GM12878 (cell line): ENCODE measurements around the gene EMP2. TPM values are rescaled to one million over a fixed set of nuclear protein-coding genes. Genes with fewer than 3 reads are reported as not detected.

ENCODE experiments used
- ATAC-seq: fragments of 200-7000 bp; cut with Tn5 transposase; 3 replicates; pipeline ENCODE4 v1.9.1; 2020; ENCODE audit warnings: mild to moderate bottlenecking, moderate library complexity
- BruUV-seq: library from RNA; stranded (reverse); fragments of 400-500 nt; replicated peaks from 2 replicates; lab custom pipeline; 2021; lab: Mats Ljungman, UMichigan
- CTCF ChIA-PET: fragments of 300-600 bp; sonication (Branson Sonifier 250); formaldehyde crosslinking; extraction: SDS; loops from one replicate; lab custom pipeline; 2021; ENCODE audit warnings: inconsistent platforms; lab: Yijun Ruan, JAX
- POLR2A ChIA-PET: fragments of 350-600 bp; formaldehyde crosslinking; extraction: SDS; loops from one replicate; lab custom pipeline; 2021; ENCODE audit warnings: inconsistent platforms; lab: Charles Lee
- RAD21 ChIA-PET: fragments of 300-600 bp; sonication (Branson Sonifier 250); formaldehyde crosslinking; loops from one replicate; lab custom pipeline; 2023; ENCODE audit warnings: antibody characterized with exemption; ENCODE audit not compliant: unreplicated experiment; lab: Charles Lee
- SMC1A ChIA-PET: fragments of 300-600 bp; sonication (Branson Sonifier 250); formaldehyde crosslinking; loops from one replicate; lab custom pipeline; 2023; ENCODE audit not compliant: unreplicated experiment, uncharacterized antibody; lab: Charles Lee
- DNase-seq: peaks from one replicate; pipeline ENCODE4 v3.0.0-alpha.2; 2011; ENCODE audit warnings: low read depth, low spot score
- FAIRE-seq: peaks from 3 replicates; lab custom pipeline; 2011; peaks lifted over from hg19 to GRCh38; lab: Jason Lieb, UNC
- H2AFZ ChIP-seq: 2 replicates; pipeline ENCODE4 v1.6.0; 2011; ENCODE audit warnings: low read depth, low read length, control low read depth; ENCODE audit not compliant: control insufficient read depth
- H3K27ac ChIP-seq: 2 replicates; pipeline ENCODE4 v1.5.1; 2011; ENCODE audit warnings: control low read depth; ENCODE audit not compliant: control insufficient read depth, insufficient read depth
- H3K27me3 ChIP-seq, 2 experiments: replicated peaks in 1 of 2; 2 replicates each; pipeline versions ENCODE4 v1.6.0 to v1.6.1; 2011; ENCODE audit warnings: low read length in 1 of 2; ENCODE audit not compliant: control insufficient read depth in 2 of 2, insufficient read depth in 2 of 2
- H3K36me3 ChIP-seq, 2 experiments: 2 replicates each; pipeline ENCODE4 v1.5.1; 2011; ENCODE audit warnings: low read length in 1 of 2; ENCODE audit not compliant: control insufficient read depth in 2 of 2, insufficient read depth in 2 of 2
- H3K4me1 ChIP-seq: 2 replicates; pipeline ENCODE4 v1.6.1; 2011; ENCODE audit warnings: mild to moderate bottlenecking, low read length, moderate library complexity, mixed read lengths; ENCODE audit not compliant: control insufficient read depth, insufficient read depth
- H3K4me2 ChIP-seq: 2 replicates; pipeline ENCODE4 v1.6.0; 2011; ENCODE audit warnings: control low read depth; ENCODE audit not compliant: control insufficient read depth, insufficient read depth
- H3K4me3 ChIP-seq: fragments of 200-600 bp; sonication (generic); 2 replicates; pipeline ENCODE4 v1.5.1; 2016
- H3K79me2 ChIP-seq: 2 replicates; pipeline ENCODE4 v1.6.0; 2011; ENCODE audit warnings: low read length; ENCODE audit not compliant: control insufficient read depth, insufficient read depth
- H3K9ac ChIP-seq: 2 replicates; pipeline ENCODE4 v1.8.0; 2011; ENCODE audit warnings: low read length, control low read depth, mixed read lengths; ENCODE audit not compliant: control insufficient read depth, insufficient read depth
- H3K9me3 ChIP-seq: replicated peaks from 3 replicates; pipeline ENCODE4 v1.5.1; 2011; ENCODE audit warnings: mild to moderate bottlenecking, low read length; ENCODE audit not compliant: control insufficient read depth, insufficient read depth
- H4K20me1 ChIP-seq: 2 replicates; pipeline ENCODE4 v1.6.0; 2011; ENCODE audit not compliant: control insufficient read depth, insufficient read depth
- ASH2L ChIP-seq: fragments of 300-600, 200-600 bp; sonication (generic); IDR thresholded peaks from 2 replicates; pipeline ENCODE4 v1.6.1; 2017; ENCODE audit warnings: low read depth, mild to moderate bottlenecking, borderline replicate concordance
- BHLHE40 ChIP-seq, 2 experiments: fragments of 450-650 bp in 1 of 2; IDR thresholded peaks; 2 replicates each; pipeline ENCODE4 v1.6.1; 2011 to 2017; ENCODE audit warnings: low read depth in 2 of 2, borderline replicate concordance in 1 of 2, improper control_type of control experiment in 1 of 2, low read length in 1 of 2, mild to moderate bottlenecking in 1 of 2
- EED ChIP-seq: sonication (generic); IDR thresholded peaks from 2 replicates; pipeline ENCODE4 v1.6.1; 2016; ENCODE audit warnings: antibody characterized with exemption, low read depth
- JUNB ChIP-seq: IDR thresholded peaks from 2 replicates; pipeline ENCODE4 v1.6.1; 2016; ENCODE audit warnings: antibody characterized with exemption, mild to moderate bottlenecking
- MYC ChIP-seq: IDR thresholded peaks from 2 replicates; pipeline ENCODE4 v1.6.1; 2011; ENCODE audit warnings: mild to moderate bottlenecking, low read length, moderate library complexity, inconsistent platforms; ENCODE audit not compliant: insufficient read depth, insufficient replicate concordance, insufficient read length, severe bottlenecking
- PAX5 ChIP-seq: IDR thresholded peaks from 2 replicates; pipeline ENCODE4 v1.6.1; 2011; ENCODE audit warnings: low read depth, low read length, borderline replicate concordance
- RAD21 ChIP-seq: IDR thresholded peaks from 2 replicates; pipeline ENCODE4 v1.6.1; 2011; ENCODE audit warnings: mild to moderate bottlenecking, low read depth, low read length, moderate library complexity; ENCODE audit not compliant: insufficient read depth
- SIN3A ChIP-seq: IDR thresholded peaks from 2 replicates; pipeline ENCODE4 v1.6.1; 2012; ENCODE audit warnings: low read depth, low read length, improper control_type of control experiment
- SPI1 ChIP-seq: IDR thresholded peaks from 2 replicates; pipeline ENCODE4 v1.6.1; 2011; ENCODE audit warnings: low read depth, mild to moderate bottlenecking, low read length, moderate library complexity, borderline replicate concordance; ENCODE audit not compliant: insufficient read depth
- SREBF2 ChIP-seq: IDR thresholded peaks from 2 replicates; pipeline ENCODE4 v1.6.1; 2012; ENCODE audit warnings: mild to moderate bottlenecking, low read length
- ZNF622 ChIP-seq: fragments of 450-650 bp; IDR thresholded peaks from 2 replicates; pipeline ENCODE4 v1.6.1; 2017; ENCODE audit warnings: mild to moderate bottlenecking, inconsistent platforms
- WGBS: methylation state at CpG from one replicate; pipeline ENCODE4 v1.1.6; 2016; ENCODE audit warnings: low lambda C conversion rate; ENCODE audit not compliant: insufficient replicate concordance, insufficient coverage; ENCODE audit errors: missing lambda C conversion rate; 5-methylcytosine and 5-hydroxymethylcytosine counted together
- in situ Hi-C: fragments of 300-500 bp; cut with MboI; formaldehyde crosslinking; loops from 9 replicates; pipeline ENCODE4 v1.14.3; 2018; ENCODE audit warnings: mixed read lengths
- intact Hi-C: fragments of 100-400 bp; cut with micrococcal nuclease; formaldehyde crosslinking; loops from one replicate; pipeline ENCODE4 v1.14.2; 2022; ENCODE audit not compliant: unreplicated experiment
- polyA plus RNA-seq, 11 experiments: library from polyadenylated mRNA; depleted of rRNA in 4 of 11; unstranded in 6 of 11; stranded (reverse) in 5 of 11; fragments of >200 nt; fragmentation: Nextera tagmentation in 4 of 11; fragmentation: Illumina TruSeq in 1 of 11; extraction: Ambion mirVana in 4 of 11; extraction: Trizol in 1 of 11; gene quantifications; 1 replicate in 1 of 11; 2 replicates in 10 of 11; pipeline versions ENCODE4 v1.2.1 to v1.2.3, GENCODE V29; 2011 to 2016; ENCODE audit warnings: inconsistent platforms in 2 of 11, missing spikeins in 2 of 11, low read depth in 1 of 11
- total RNA-seq, 4 experiments: library from RNA; depleted of rRNA in 3 of 4; stranded (reverse); fragments of >200 nt in 3 of 4; fragmentation: Illumina TruSeq in 1 of 4; extraction: Trizol in 1 of 4; gene quantifications; 2 replicates each; pipeline versions ENCODE4 v1.2.1 to v1.2.3, GENCODE V29; 2013 to 2021
- TF ChIP-seq, protein P1 (sequence below), 3 experiments: IDR thresholded peaks in 2 of 3; conservative IDR thresholded peaks in 1 of 3; 2 replicates each; pipeline ENCODE4 v1.5.1; 2011; ENCODE audit warnings: low read depth in 3 of 3, low read length in 3 of 3, mild to moderate bottlenecking in 3 of 3, control low read depth in 2 of 3, moderate library complexity in 2 of 3, inconsistent platforms in 1 of 3, mixed read lengths in 1 of 3; ENCODE audit not compliant: control insufficient read depth in 2 of 3, insufficient read depth in 1 of 3; ENCODE audit errors: extremely low read depth in 1 of 3
- TF ChIP-seq, protein P2 (sequence below): fragments of 450-650 bp; IDR thresholded peaks from 2 replicates; pipeline ENCODE4 v1.6.1; 2014; ENCODE audit warnings: mild to moderate bottlenecking
- TF ChIP-seq, protein P3 (sequence below): fragments of 150-350 bp; IDR thresholded peaks from 2 replicates; pipeline ENCODE4 v1.6.1; 2014; ENCODE audit warnings: mild to moderate bottlenecking, low read depth, low read length
- TF ChIP-seq, protein P4 (sequence below): fragments of 450-650 bp; IDR thresholded peaks from 2 replicates; pipeline ENCODE4 v1.6.1; 2017; ENCODE audit warnings: mild to moderate bottlenecking, low read depth, inconsistent platforms; ENCODE audit not compliant: poor library complexity, severe bottlenecking

Gene EMP2
- total and polyA plus RNA-seq, 10 of the 15 experiments (the other 5 are each of a cell fraction or from before 2014, with no cell fraction given), result 0.41 to 10.4 (median 3.8) TPM

- TF ChIP-seq, protein P1, sequence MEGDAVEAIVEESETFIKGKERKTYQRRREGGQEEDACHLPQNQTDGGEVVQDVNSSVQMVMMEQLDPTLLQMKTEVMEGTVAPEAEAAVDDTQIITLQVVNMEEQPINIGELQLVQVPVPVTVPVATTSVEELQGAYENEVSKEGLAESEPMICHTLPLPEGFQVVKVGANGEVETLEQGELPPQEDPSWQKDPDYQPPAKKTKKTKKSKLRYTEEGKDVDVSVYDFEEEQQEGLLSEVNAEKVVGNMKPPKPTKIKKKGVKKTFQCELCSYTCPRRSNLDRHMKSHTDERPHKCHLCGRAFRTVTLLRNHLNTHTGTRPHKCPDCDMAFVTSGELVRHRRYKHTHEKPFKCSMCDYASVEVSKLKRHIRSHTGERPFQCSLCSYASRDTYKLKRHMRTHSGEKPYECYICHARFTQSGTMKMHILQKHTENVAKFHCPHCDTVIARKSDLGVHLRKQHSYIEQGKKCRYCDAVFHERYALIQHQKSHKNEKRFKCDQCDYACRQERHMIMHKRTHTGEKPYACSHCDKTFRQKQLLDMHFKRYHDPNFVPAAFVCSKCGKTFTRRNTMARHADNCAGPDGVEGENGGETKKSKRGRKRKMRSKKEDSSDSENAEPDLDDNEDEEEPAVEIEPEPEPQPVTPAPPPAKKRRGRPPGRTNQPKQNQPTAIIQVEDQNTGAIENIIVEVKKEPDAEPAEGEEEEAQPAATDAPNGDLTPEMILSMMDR (IDR thresholded peaks at IDR 0.05 in 2 of 3, conservative IDR thresholded peaks at IDR 0.05 in 1 of 3; ENCODE audit: control insufficient read depth in 2 of 3, extremely low read depth in 1 of 3, insufficient read depth in 1 of 3, low read depth in 3 of 3, low read length in 3 of 3), result peak; percentile 13 to 33 (median 30); a peak in 4 of 6 replicates
Observed at GRCh38 chr16:10566613-10567012, 13.8 kb downstream of the EMP2 start (continued).

DNA sequence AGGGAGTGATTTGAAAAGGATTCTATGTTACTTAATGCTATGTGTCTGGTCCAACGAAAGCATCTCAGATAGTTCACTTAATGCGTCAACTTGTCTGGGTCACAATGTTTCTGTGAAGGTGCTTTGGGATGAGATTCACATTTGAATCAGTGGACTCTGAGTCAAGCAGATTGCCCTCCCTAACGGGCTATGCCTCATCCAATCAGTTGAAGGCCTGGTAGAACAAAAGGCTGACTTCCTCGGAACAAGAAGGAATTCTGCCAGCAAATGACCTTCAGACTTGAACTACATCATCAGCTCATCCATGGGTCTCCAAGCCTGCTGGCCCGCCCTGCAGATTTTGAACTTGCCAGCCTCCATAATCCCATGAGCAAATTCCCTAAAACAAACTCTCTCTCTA is 15.2 kb downstream of the EMP2 start:
- RAD21 ChIA-PET, result no interaction called here
- no peak for DNase-seq
- no peaks in the 10 kb centered on the region for H3K79me2 ChIP-seq
- peaks cover 0 to 5% of the 10 kb centered on the region in 2 experiments; a peak in 1 of 4 replicates for H3K27me3 ChIP-seq
- no peak overlapping the region for H3K4me3 ChIP-seq
- intact Hi-C loops, result no loop called here
- in situ Hi-C loops, result no loop called here
- FAIRE-seq, result no peak
- 33% methylated on average over 5 of the region's 5 CpGs for WGBS
- no peak overlapping the region for H3K27ac ChIP-seq
- no peak overlapping the region for H2AFZ ChIP-seq
- H3K36me3 ChIP-seq, result no peaks in the 10 kb centered on the region
- H3K9ac ChIP-seq, result no peak overlapping the region
- H4K20me1 ChIP-seq, result no peaks in the 10 kb centered on the region
- CTCF ChIA-PET, result interaction anchor here (3.8 kb wide), 1 partner anchor 172 kb away, joined by 14 read pairs; no protein-coding TSS in a partner anchor
- TF ChIP-seq SPI1 (no peak), SREBF2 (no peak), ZNF622 (no peak), MYC (no peak), EED (no peak), PAX5 (no peak), BHLHE40 (IDR thresholded peaks at IDR 0.05; ENCODE audit: borderline replicate concordance in 1 of 2, low read depth in 2 of 2, low read length in 1 of 2) (no peak), ASH2L (no peak), SIN3A (no peak), JUNB (no peak), RAD21 (no peak)
- TF ChIP-seq, protein P2, sequence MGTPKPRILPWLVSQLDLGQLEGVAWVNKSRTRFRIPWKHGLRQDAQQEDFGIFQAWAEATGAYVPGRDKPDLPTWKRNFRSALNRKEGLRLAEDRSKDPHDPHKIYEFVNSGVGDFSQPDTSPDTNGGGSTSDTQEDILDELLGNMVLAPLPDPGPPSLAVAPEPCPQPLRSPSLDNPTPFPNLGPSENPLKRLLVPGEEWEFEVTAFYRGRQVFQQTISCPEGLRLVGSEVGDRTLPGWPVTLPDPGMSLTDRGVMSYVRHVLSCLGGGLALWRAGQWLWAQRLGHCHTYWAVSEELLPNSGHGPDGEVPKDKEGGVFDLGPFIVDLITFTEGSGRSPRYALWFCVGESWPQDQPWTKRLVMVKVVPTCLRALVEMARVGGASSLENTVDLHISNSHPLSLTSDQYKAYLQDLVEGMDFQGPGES, result no peak
- TF ChIP-seq, protein P3, sequence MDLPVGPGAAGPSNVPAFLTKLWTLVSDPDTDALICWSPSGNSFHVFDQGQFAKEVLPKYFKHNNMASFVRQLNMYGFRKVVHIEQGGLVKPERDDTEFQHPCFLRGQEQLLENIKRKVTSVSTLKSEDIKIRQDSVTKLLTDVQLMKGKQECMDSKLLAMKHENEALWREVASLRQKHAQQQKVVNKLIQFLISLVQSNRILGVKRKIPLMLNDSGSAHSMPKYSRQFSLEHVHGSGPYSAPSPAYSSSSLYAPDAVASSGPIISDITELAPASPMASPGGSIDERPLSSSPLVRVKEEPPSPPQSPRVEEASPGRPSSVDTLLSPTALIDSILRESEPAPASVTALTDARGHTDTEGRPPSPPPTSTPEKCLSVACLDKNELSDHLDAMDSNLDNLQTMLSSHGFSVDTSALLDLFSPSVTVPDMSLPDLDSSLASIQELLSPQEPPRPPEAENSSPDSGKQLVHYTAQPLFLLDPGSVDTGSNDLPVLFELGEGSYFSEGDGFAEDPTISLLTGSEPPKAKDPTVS, result no peak
- TF ChIP-seq, protein P4, sequence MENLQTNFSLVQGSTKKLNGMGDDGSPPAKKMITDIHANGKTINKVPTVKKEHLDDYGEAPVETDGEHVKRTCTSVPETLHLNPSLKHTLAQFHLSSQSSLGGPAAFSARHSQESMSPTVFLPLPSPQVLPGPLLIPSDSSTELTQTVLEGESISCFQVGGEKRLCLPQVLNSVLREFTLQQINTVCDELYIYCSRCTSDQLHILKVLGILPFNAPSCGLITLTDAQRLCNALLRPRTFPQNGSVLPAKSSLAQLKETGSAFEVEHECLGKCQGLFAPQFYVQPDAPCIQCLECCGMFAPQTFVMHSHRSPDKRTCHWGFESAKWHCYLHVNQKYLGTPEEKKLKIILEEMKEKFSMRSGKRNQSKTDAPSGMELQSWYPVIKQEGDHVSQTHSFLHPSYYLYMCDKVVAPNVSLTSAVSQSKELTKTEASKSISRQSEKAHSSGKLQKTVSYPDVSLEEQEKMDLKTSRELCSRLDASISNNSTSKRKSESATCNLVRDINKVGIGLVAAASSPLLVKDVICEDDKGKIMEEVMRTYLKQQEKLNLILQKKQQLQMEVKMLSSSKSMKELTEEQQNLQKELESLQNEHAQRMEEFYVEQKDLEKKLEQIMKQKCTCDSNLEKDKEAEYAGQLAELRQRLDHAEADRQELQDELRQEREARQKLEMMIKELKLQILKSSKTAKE, result no peak
- no TSS peak for BruUV-seq
- no peaks in the 10 kb centered on the region for H3K4me1 ChIP-seq
- peaks cover 4% of the 10 kb centered on the region; the same call in 2 of the 3 replicates for H3K9me3 ChIP-seq
- POLR2A ChIA-PET, result no interaction called here
- H3K4me2 ChIP-seq, result no peak overlapping the region
- SMC1A ChIA-PET, result interaction anchor here (1.6 to 2.4 kb wide), 2 partner anchors 10 to 11 kb away, joined by 6 to 8 read pairs; no protein-coding TSS in a partner anchor
- ATAC-seq, result no peak
